ENCODE results near the gene IFNGR2. TPM values are rescaled to one million over a fixed set of nuclear protein-coding genes. Genes with fewer than 3 reads are reported as not detected.

IFNGR2 gene
- total and polyA plus RNA-seq, 2 of the 13 experiments (the other 11 are each of a cell fraction or from before 2014, with no cell fraction given), result 61.3 to 117 TPM

DNA sequence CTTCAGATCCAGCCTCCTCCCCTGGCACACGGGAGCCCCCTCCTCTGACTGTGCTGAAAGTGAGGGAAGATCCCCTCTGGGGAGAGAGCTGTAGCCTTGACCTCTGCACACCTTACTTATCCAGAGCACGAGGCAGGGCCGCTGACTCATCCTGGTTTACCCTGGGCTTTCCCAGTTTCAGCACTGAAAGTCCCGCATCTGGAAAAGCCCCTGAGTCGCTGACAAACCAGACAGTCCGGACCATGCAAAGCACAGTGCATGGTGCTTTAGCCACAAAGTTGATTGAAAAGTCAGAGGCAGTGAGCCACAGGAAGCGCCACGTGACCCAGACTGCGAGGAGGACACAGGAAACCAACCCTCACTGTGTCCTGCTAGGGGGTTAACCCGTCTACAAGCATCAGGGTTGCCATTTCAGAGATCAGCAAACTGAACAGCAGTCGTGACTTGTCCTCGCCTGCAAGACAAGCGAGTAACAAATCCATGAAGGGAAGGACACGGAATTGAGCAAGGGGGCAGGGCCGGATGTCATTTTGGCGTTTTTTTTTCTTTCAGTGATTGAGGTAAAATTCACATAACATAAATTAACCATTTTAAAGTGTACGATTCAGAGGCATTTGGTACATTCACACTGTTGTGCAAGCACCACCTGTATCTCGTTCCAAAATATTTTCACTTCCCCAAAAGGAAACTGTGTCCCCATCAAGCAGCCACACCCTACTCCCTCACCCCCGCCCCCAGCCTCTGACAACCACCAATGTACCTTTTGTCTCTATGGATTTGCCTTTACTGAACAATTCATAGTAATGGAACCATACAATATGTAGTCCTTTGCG is 19.9 kb upstream of the IFNGR2 start (continued):
- TF ChIP-seq, protein P1, sequence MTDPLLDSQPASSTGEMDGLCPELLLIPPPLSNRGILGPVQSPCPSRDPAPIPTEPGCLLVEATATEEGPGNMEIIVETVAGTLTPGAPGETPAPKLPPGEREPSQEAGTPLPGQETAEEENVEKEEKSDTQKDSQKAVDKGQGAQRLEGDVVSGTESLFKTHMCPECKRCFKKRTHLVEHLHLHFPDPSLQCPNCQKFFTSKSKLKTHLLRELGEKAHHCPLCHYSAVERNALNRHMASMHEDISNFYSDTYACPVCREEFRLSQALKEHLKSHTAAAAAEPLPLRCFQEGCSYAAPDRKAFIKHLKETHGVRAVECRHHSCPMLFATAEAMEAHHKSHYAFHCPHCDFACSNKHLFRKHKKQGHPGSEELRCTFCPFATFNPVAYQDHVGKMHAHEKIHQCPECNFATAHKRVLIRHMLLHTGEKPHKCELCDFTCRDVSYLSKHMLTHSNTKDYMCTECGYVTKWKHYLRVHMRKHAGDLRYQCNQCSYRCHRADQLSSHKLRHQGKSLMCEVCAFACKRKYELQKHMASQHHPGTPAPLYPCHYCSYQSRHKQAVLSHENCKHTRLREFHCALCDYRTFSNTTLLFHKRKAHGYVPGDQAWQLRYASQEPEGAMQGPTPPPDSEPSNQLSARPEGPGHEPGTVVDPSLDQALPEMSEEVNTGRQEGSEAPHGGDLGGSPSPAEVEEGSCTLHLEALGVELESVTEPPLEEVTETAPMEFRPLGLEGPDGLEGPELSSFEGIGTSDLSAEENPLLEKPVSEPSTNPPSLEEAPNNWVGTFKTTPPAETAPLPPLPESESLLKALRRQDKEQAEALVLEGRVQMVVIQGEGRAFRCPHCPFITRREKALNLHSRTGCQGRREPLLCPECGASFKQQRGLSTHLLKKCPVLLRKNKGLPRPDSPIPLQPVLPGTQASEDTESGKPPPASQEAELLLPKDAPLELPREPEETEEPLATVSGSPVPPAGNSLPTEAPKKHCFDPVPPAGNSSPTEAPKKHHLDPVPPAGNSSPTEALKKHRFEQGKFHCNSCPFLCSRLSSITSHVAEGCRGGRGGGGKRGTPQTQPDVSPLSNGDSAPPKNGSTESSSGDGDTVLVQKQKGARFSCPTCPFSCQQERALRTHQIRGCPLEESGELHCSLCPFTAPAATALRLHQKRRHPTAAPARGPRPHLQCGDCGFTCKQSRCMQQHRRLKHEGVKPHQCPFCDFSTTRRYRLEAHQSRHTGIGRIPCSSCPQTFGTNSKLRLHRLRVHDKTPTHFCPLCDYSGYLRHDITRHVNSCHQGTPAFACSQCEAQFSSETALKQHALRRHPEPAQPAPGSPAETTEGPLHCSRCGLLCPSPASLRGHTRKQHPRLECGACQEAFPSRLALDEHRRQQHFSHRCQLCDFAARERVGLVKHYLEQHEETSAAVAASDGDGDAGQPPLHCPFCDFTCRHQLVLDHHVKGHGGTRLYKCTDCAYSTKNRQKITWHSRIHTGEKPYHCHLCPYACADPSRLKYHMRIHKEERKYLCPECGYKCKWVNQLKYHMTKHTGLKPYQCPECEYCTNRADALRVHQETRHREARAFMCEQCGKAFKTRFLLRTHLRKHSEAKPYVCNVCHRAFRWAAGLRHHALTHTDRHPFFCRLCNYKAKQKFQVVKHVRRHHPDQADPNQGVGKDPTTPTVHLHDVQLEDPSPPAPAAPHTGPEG (CRISPR knock-in tag; IDR thresholded peaks at IDR 0.05), result no peak
- TF ChIP-seq ZNF660 (CRISPR knock-in tag; IDR thresholded peaks at IDR 0.05; ENCODE audit: borderline replicate concordance, low read depth) (no peak), ZNF629 (CRISPR knock-in tag; conservative IDR thresholded peaks at IDR 0.05) (peak; percentile 80), KDM6A (CRISPR knock-in tag; IDR thresholded peaks at IDR 0.05; ENCODE audit: low read depth) (0 out of 2 replicates have a peak, but pooled peaks have one; percentile 40), NR2F6 (IDR thresholded peaks at IDR 0.05) (peak; percentile 97), NR2F6 (CRISPR knock-in tag; IDR thresholded peaks at IDR 0.05) (peak; percentile 99), SNRNP70 (IDR thresholded peaks at IDR 0.05; ENCODE audit: low read depth, low read length) (no peak), XBP1 (CRISPR knock-in tag; IDR thresholded peaks at IDR 0.05) (no peak), TMF1 (CRISPR knock-in tag; IDR thresholded peaks at IDR 0.05; ENCODE audit: low read depth) (no peak), NFATC3 (CRISPR knock-in tag; IDR thresholded peaks at IDR 0.05) (peak; percentile 37; the same call in 1 of the 2 replicates), ZNF674 (CRISPR knock-in tag; IDR thresholded peaks at IDR 0.05; ENCODE audit: low read depth) (no peak), SMARCE1 (IDR thresholded peaks at IDR 0.05; ENCODE audit: borderline replicate concordance) (no peak), ZNF501 (CRISPR knock-in tag; IDR thresholded peaks at IDR 0.05) (peak; percentile 70; the same call in 1 of the 2 replicates)
- TF ChIP-seq, protein P2, sequence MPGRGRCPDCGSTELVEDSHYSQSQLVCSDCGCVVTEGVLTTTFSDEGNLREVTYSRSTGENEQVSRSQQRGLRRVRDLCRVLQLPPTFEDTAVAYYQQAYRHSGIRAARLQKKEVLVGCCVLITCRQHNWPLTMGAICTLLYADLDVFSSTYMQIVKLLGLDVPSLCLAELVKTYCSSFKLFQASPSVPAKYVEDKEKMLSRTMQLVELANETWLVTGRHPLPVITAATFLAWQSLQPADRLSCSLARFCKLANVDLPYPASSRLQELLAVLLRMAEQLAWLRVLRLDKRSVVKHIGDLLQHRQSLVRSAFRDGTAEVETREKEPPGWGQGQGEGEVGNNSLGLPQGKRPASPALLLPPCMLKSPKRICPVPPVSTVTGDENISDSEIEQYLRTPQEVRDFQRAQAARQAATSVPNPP (CRISPR knock-in tag; IDR thresholded peaks at IDR 0.05), result no peak
- TF ChIP-seq, protein P3, sequence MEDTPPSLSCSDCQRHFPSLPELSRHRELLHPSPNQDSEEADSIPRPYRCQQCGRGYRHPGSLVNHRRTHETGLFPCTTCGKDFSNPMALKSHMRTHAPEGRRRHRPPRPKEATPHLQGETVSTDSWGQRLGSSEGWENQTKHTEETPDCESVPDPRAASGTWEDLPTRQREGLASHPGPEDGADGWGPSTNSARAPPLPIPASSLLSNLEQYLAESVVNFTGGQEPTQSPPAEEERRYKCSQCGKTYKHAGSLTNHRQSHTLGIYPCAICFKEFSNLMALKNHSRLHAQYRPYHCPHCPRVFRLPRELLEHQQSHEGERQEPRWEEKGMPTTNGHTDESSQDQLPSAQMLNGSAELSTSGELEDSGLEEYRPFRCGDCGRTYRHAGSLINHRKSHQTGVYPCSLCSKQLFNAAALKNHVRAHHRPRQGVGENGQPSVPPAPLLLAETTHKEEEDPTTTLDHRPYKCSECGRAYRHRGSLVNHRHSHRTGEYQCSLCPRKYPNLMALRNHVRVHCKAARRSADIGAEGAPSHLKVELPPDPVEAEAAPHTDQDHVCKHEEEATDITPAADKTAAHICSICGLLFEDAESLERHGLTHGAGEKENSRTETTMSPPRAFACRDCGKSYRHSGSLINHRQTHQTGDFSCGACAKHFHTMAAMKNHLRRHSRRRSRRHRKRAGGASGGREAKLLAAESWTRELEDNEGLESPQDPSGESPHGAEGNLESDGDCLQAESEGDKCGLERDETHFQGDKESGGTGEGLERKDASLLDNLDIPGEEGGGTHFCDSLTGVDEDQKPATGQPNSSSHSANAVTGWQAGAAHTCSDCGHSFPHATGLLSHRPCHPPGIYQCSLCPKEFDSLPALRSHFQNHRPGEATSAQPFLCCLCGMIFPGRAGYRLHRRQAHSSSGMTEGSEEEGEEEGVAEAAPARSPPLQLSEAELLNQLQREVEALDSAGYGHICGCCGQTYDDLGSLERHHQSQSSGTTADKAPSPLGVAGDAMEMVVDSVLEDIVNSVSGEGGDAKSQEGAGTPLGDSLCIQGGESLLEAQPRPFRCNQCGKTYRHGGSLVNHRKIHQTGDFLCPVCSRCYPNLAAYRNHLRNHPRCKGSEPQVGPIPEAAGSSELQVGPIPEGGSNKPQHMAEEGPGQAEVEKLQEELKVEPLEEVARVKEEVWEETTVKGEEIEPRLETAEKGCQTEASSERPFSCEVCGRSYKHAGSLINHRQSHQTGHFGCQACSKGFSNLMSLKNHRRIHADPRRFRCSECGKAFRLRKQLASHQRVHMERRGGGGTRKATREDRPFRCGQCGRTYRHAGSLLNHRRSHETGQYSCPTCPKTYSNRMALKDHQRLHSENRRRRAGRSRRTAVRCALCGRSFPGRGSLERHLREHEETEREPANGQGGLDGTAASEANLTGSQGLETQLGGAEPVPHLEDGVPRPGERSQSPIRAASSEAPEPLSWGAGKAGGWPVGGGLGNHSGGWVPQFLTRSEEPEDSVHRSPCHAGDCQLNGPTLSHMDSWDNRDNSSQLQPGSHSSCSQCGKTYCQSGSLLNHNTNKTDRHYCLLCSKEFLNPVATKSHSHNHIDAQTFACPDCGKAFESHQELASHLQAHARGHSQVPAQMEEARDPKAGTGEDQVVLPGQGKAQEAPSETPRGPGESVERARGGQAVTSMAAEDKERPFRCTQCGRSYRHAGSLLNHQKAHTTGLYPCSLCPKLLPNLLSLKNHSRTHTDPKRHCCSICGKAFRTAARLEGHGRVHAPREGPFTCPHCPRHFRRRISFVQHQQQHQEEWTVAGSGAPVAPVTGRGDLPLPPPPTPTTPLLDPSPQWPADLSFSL (CRISPR knock-in tag; IDR thresholded peaks at IDR 0.05), result no peak

Measured in HepG2 (cell line).